ENCODE results near the gene COL19A1.
A peak's percentile ranks its signal among the peaks of the same experiment; 100 is the strongest.
"Not testable (repeated sequence)": the region's sequence is repeated elsewhere in the genome, so short reads cannot be mapped to it uniquely, and the experiment has no call there.

Gene COL19A1

DNA sequence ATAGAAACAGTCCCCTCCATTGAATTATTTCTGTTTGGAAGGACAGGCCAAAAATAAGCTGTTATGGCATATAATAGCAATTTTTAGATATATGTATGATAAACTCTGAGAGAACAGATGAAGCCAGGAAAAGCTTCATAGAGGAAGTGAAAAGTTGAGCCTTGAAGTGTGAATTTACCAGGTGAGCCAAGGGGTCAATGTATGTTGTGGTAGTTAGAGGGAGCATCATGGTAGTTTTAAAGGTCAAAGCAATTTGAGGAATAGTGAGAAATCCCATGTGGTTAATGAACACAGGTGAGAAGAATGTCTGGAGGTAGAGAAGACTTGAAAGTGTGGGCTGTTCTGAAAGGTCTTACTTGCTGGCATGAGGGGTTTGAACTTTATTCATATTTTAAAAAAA, 47.0 kb downstream of the COL19A1 start:
- no peak for DNase-seq

DNA sequence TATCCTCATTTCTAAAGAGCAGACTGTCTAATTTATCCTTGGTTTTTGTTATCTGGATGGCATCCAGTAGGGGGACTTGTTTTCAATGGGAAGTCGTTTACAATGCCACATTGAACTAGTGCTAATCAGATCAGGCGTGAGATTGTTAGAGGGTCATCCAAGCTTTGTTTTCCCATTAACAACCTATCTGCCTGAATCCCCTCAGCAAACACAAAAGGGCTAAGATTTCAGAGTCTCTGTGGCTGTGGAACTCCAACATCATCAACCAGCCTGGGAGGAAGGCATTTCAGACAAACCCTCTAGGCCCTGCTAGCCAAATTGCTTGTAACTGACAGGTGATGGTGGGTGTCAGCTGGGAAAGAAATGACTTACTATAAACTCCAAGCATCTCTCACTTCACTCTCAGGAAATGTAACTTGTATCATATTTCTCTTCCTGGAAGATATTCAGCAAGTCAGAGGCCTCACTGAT, 47.7 kb downstream of the COL19A1 start:
- no peak for DNase-seq

DNA sequence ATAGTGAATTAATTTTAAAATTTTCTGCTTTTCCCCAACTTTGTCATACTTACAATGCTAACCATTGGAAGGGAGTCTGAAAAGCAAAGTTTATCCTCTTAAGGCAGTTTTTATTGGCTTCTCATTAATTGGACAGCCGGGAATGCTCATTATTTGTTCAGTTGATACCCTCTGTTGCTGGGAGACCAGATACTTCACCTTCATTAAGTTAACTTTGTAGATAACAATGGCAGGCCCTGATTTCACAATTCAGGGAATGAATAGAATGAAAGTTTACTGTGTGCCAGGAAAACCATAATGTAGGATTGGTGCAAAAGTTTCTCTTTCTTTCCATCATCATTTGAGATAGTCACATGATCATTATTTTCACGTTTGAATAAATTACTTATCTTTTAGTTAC, 49.0 kb downstream of the COL19A1 start:
- DNase-seq: no peak

DNA sequence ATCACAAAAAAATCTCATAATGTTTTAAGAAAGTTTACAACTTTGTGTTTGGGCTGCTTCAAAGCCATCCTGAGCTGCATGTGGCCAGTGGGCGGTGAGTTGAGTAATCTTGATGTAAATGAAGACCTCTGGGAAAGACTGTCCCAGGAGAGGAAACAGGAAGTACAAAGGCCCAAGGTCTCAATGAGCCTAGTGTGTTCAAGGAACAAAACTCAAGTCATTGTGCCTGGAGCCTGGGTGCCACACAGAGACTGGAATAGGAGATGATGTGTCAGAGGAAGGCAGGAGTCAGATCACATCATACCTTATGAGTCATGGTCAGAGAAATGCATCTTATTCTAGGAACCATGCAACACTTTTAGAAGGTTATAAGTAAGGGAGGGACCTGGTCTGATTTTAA, 51.5 kb downstream of the COL19A1 start:
- DNase-seq: peak; percentile 41

DNA sequence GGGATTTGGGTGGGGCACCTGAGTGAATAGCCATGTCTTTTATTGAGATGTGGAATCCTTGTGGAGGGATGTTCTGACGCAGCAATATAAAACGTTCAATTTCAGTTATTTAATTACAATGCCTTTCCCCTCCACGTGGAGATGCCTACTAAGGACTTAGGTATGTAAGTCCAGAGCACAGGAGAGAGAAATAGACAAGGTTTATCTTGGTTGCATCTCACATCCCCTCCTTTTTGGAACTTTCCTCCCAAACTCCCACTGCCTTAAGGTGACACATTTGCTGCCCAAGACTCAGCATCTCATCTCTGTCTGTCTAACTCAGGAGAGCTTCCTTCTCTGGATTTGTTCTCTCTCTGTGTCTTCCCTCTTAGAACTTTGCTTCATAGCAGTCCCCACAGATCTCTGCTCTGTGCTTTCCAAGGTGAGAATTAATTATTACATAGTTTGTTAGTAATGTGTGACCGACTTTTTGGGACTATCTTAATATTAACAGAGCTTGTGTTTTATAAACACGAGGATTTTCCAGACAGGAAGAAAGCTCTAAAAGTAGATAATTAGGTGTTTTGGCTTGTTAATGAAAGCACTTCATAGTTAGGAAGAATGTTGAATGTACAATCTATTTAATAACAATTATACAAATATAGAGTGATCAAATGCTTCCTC, 52.6 kb downstream of the COL19A1 start:
- no peak for DNase-seq

DNA sequence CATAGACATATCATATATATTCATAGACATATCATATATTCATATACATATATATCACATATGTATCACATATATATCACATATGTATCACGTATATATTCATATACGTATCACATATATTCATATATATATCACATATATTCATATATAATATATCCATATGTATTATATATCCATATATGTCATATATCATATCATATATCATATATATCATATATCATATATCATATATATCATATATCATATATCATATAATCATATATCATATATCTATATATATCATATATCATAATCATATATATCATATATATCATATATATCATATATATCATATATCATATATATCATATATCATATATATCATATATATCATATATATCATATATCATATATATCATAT, 54.7 kb downstream of the COL19A1 start:
- not testable (repeated sequence) for DNase-seq

DNA sequence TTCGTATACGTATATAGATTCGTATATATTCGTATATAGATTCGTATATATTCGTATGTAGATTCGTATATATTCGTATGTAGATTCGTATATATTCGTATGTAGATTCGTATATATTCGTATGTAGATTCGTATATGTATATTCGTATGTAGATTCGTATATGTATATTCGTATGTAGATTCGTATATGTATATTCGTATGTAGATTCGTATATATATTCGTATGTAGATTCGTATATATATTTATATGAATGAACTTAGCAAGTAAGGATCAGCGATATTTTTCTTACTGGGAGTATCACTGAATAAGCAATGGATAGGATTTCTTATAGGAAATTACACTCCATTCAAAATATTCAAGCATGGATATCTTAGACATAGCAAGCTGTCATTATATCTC, 55.3 kb downstream of the COL19A1 start:
- not testable (repeated sequence) for DNase-seq

DNA sequence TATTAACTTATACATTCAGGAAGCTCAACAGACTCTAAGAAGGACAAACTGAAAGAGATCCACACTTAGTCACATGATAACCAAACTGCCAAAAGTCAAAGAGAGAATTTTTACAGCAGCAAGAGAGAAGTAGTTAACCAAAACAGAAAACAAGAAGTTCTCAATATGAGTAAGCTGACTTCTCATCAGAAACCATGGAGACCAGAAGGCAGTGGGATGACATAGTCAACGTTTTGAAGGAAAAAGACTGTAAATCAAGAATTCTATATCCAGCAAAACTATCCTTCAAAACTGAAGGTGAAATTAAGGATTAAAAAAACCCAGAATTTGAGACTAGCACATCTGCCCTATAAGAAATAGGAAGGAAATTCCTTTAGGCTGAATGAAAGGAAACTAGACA, 60.4 kb downstream of the COL19A1 start:
- no peak for DNase-seq

DNA sequence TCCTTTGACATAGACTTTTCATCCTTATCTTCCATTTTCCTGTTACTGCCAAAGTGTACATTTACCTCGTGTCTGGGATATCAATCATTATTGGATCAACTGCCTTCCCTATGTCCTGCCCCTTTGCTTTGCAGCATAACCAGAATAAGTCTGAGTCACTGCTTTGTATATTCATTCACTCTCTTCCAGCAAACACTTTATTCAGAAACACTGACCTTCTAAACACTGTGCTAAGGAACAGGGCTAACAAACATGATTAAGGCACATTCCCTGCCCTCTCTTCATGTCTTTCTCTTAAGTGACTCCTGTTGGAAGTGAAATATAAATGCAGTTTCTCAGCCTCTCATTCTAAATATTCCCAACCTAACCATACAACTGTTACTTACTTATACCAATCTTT, 66.9 kb downstream of the COL19A1 start:
- no peak for DNase-seq

DNA sequence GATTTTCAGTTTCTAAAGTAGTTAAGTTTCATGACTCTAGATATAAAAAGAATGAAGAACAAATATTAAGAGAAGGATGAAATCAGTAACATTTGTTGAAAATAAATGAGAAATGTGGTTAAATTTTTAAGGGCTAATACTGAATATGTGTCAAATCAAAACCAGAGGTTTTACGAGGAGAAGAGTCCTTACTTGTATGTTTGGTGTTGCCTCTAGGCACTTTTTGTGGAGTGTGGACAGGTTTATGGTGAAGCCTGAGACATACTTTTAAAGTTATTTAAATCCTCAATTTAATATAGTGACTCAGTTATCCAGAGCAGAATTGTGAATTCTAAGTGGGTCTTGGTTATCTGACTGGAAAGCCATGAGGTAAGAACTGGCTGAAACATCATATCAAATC, 68.7 kb downstream of the COL19A1 start:
- no peak for DNase-seq

DNA sequence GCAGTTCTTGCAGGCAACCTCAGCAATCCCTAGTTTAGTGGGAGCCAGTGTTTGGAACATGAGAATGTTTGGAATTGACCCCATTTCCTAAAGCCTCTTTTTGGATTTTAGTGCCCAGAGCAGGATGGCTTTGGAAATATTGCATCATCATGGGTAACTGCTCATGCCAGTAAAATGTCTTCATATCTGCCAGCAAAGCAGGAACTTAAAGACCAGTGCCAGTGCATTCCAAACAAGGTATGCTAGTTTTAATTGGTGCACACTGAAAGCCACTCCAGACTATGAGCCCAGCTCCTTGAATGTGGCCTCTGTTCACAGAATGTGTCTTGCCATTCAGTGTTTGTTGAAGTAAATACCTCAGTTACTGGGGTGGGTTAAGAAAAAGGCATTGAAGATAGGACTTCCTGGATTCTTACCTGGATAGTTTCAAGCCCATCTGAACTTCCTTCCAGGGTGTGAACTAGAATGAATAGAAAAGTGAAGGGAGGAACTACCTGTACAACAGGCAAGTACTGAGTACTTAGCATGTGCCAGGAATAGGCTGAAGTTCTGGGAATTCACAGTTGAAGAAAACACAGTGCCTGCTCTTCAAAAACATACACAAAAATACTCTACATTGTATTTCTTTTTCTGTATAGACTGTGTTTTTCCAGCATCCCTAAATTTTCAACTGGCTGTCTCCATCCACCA, 70.5 kb downstream of the COL19A1 start:
- no peak for DNase-seq

DNA sequence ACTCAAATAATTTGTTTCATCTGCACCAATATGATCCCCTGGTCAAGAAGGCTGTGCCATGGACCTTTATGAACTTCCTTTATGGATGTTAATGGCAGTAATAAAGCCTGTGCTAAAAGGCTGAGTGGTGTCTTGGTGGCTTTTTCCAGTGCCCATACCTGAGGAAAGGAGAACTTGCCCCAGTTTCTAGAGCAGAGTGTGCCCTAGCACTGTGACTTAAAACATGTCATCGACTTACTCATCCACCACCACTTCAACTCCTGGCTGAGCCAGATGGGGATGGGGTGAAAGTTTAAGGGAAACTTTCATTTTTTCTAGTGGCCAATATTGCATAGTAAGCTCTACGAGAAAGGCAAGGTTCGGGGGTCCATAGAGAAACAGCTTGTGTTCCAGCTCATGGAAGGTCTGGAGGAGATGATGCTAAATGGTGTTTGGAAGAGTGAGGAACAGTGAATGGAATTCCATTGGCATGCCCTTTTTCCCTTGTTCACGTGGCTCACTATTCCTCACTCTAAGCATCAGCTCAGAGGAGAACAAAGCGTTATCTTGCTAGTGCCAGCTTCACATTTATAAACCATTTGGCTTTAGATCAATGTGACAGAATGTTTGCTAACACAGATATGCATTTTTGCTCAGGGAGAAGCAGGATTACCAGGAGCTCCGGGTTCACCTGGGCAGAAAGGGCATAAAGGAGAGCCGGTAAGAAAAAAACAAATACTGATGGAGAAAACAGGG, 71.2 kb downstream of the COL19A1 start:
- DNase-seq: no peak

DNA sequence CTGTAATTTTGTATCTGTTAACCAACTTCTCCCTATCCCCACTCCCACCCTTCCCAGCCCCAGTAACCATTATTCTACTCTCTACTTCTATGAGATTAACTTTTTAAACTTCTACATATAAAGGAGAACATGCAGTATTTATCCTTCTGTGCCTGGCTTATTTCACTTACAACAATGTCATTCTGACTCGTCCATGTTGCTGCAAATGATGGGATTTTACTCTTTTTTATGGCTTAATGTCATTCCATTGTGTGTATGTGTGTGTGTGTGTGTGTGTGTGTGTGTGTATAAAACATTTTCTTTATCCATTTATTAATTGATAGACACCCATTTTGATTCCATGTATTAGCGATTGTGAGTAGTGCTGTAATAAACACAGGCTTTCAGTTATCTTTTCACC, 76.1 kb downstream of the COL19A1 start:
- no peak for DNase-seq

DNA sequence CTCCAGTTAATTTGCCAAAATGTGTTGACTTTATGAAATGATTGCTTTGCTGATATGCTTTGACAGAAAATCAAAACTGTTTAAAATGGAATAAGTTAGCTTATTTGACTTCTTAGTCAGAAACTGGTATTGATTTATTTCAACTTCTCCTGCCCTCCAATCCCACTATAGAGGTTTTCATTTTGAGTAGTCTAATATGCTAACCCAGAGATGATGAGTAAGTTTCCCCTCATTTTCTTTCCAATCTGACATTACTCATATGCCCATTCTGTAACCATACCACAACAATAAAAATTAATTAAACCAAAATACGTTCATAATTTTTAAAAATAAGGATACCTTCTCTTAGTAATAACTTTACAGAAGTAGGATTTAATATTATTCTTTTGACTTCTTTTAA, 78.8 kb downstream of the COL19A1 start:
- no peak for DNase-seq

DNA sequence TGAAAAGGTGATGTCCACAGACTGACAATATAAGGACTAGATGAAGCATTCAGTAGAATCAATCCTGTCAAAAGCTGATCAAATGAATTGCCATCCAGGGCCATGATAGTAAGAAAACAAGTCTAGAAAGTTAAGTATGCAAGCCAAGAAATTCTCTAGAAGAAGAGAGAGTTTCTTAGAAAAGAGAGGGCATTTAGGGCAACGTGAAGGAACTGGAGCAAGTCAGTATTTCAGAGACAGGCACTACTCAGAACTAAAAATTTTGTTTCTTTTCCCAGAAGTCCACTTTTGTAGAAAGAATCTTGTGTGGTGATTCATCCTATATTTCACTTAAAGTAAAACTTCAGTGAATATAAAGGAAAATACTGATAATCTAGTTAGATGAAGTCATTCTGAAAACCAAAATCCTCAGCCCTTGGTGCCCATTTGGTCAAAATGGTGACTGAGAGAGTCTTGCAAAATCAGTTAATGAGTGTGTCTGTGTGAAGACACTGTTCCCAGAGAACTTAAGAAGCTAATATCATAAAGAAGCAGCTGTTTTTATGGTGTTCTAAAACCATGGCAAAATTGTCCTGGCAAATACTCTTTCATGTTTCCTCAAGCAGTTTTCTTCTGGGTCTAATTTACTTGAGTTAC, 82.2 kb downstream of the COL19A1 start:
- no peak for DNase-seq

DNA sequence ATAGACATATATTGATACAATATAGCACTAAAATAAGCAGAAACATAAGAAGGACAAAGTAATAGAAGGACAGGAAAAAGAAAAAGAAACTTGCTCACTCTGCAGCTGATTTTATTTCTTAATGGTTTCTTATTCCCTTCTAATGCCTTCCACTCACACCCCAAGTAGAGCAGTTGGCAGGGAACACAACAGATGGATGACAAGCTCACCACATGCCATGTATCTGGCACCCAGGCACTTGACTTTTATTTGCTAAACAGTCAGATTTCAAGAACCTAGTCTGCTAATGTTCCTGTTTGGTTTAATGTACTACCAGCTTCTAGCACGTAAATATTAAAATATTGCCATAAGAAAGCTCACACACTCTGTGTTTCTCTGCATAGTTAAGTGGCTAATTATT, 87.1 kb downstream of the COL19A1 start:
- no peak for DNase-seq

DNA sequence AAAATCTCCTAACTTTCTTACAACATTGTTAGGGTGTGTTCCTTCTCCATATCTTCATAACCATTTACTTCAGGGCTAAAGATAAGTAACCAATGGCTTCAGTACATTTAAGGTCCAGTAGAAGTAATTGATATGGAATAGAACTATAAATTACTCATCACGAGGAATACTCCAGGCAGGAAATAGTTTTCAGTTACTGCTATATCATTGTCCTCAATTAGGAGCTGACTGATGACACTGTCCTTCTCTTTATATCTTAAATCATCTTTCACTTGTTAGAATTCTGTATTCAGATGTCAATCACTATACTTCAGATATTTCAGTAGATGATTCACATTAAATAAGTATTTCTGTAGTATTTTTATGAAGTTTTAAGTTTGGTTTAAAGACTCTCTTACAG, 88.4 kb downstream of the COL19A1 start:
- no peak for DNase-seq

DNA sequence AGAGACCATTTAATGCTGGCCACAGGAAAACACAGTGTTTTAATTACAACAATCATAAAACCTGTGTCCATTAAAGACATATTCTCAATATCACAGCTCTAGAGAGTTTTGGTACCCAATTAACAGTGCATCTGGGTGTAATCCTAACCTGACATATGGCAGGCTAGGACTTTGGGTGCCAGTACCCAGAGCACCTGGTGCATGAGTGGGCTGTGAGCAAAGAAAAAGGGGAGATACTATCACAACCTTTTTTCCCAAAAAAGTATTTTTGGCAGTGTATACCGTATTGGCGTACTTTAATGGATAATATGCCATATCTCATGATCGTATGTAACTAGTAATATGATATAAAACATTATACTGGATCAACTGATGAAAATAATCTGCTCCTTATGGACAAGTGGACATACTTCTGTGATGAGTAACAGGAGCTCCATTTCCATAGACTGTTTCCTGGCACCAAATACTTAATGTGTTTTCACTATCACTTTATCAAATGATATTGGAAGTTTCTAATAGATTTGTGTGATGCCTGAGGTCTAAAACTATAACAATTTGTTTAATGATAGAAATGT, 91.7 kb downstream of the COL19A1 start:
- no peak for DNase-seq

DNA sequence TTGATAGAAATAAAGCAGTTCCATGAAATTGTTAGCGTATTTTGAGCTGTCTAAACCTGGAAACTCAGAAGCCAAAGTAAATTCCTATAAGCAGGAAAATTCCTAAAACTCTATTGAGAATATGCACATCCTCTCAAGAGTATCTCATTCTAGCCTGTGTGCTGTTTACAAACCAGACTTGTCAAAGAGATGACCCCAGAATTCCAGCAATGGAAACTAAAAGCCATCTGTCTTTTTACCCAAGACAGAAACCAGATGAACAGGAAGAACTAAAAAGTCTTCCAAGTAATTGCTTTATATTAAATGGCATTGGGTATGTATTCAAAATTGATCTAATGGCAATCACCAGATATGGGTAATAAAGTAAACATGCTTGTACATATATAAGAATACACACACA, 92.6 kb downstream of the COL19A1 start:
- DNase-seq: no peak

DNA sequence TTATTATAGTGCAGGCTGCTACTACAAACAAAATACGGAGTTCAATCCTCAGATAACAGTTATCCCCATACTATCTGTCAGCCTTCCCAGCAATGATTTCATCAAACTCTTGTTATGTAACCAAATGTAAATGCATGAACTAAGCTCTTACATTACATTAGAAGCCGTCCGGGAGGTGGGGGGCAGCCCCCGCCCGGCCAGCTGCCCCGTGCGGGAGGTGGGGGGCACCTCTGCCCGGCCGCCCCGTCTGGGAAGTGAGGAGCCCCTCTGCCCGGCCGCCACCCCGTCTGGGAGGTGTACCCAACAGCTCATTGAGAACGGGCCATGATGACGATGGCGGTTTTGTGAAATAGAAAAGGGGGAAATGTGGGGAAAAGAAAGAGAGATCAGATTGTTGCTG, 99.6 kb downstream of the COL19A1 start:
- not testable (repeated sequence) for DNase-seq

DNA sequence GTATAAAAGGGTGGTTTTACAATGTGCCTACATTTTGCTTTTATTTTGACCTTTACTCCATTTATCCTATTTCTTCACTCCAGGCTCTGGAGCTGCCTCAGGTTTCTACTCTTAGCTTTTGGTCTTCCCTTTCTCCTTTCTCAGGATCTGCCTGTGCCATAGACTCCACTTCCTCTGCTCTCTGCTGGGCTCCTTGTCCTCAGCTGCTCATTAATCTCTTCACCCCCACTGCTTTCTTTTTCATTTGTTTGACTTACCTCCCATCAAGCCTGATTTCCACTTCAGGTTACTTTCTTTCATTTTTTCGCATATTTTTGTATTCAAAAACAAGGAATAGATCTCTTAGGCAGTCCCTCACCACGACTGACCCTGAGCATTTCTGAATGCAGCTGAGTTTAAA, 106.8 kb downstream of the COL19A1 start:
- no peak for DNase-seq

DNA sequence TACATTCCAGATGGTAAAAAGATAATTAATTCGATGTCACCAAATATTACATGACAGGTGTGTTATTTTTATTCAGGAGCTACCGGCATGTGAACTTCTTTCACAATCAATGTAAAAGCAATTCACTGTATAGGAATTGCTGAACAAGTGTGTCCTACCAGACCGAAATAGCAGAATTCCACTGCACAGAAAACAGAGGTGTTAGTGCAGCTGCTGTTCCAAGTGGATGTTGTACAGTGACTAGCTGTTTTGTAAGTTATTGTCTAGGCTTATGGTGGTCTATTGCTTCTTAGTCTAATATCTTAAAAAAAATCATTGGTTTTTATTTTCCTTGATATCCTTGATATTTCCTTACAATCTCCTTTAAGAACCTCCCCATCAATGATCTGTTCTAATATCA, 107.4 kb downstream of the COL19A1 start:
- DNase-seq: no peak

DNA sequence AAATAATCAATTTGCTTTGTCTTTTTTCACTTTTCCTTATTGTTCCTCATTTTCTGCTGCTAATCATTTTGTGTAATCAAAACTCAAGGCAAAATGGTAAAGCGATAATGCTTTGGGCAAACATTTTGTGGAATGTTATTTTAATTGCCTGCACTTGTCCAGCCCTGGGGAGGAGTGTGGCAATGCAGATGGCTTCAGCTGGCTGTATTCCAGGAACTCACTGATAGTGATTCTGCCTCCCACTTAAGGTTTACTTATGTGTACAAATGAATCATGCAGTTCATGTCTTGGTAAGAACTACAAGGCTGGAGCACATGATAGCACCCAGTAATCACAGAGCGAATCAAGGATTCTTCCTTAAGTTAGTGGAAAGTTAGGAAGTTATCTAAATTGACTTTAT, 107.8 kb downstream of the COL19A1 start:
- DNase-seq: no peak
